Measurements from ENCODE around the gene ANGPTL3. TPM values are rescaled to one million over a fixed set of nuclear protein-coding genes. Genes with fewer than 3 reads are reported as not detected.

Gene ANGPTL3
- total and polyA plus RNA-seq, 2 of the 4 experiments (the other 2 are of a cell fraction) = not detected

DNA sequence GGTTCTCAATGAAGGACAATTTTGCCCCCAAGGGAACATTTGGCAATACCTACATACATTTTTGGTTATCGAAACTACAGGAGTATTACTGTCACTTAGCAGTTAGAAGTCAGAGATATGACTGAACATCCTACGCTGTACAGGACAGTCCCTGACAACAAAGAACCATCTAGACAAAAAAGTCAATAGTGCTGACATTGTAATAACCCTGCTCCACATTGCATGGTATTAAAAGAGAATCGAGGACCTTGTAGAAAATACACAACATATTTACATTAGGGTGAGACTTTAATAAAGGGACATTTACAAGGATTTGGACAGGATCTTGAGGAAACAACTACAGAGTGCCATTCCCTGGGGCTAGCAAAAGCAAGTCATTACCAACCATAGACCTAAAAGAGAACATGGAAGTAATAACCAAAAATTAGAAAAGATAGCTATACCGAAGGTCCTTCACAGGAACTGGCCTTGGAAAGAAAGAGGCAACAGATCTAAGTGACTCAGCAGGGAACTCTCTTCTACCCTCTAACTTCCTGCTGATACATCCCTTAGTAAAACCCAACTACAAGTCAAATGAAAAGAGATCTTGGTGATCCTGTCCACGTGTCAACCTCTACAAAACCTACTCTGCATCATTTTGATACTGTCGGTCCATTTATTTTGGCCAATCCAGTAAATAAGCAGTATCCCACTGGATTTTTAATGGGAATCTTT is 40.2 kb downstream of the ANGPTL3 start:
- CTCF ChIA-PET = interaction anchor here (0.6 kb wide), 1 partner anchor 14 kb away, joined by 4 read pairs; no protein-coding TSS in a partner anchor
- no peaks in the 10 kb centered on the region for H3K9me3 ChIP-seq (ENCODE audit: control insufficient read depth, insufficient read depth, low read length)
- POLR2A ChIA-PET (ENCODE audit: unreplicated experiment) = no interaction called here
- no peak overlapping the region for H2AK9ac ChIP-seq (replicated peaks; ENCODE audit: low read depth, low read length, poor library complexity)
- no peak overlapping the region for H2AFZ ChIP-seq (replicated peaks; ENCODE audit: low read length, poor library complexity)
- no peak overlapping the region for H2BK120ac ChIP-seq (ENCODE audit: low read depth, low read length)
- no peak overlapping the region for H3K27ac ChIP-seq (ENCODE audit: insufficient read depth, low read length)
- no peaks in the 10 kb centered on the region for H3K27me3 ChIP-seq (ENCODE audit: control insufficient read depth, insufficient read depth, low read length)
- no peak overlapping the region for H3K18ac ChIP-seq (ENCODE audit: low read depth, low read length)
- peak overlapping the region; percentile 33 for H2BK5ac ChIP-seq (ENCODE audit: low read depth, low read length, poor library complexity, severe bottlenecking)
- DNase-seq = no peak
- H4K8ac ChIP-seq (ENCODE audit: low read depth in 2 of 2, low read length in 2 of 2) = no peak overlapping the region
- no peak overlapping the region for H4K91ac ChIP-seq (ENCODE audit: insufficient read depth, low read depth, low read length)
- dilution Hi-C loops (cut with HindIII; ENCODE audit: low sequenced_read_pairs, unreplicated experiment) (no loop called here), intact Hi-C loops (cut with micrococcal nuclease) (no loop called here), in situ Hi-C loops (cut with MboI; ENCODE audit: low sequenced_read_pairs) (no loop called here)
- no peak overlapping the region for H4K5ac ChIP-seq (ENCODE audit: low read depth, low read length)
- no peak overlapping the region for H3K14ac ChIP-seq (replicated peaks; ENCODE audit: low read depth, low read length)
- no peak overlapping the region for H3K4me3 ChIP-seq (ENCODE audit: insufficient read depth, low read depth, low read length)
- TF ChIP-seq POLR2A (IDR thresholded peaks at IDR 0.05; ENCODE audit: low read depth, low read length) = no peak
- TF ChIP-seq SMC3 (IDR thresholded peaks at IDR 0.05; ENCODE audit: low read depth, low read length) = no peak
- TF ChIP-seq MXI1 (IDR thresholded peaks at IDR 0.05; ENCODE audit: borderline replicate concordance, low read depth, low read length) = no peak
- no peak for TF ChIP-seq RFX5 (IDR thresholded peaks at IDR 0.05; ENCODE audit: low read depth, low read length)
- peak; percentile 45 for TF ChIP-seq MAFK (IDR thresholded peaks at IDR 0.05; ENCODE audit: low read depth, low read length)
- no CpG with 5 or more reads among the region's 6 CpGs for WGBS, 2 experiments (ENCODE audit: extremely low coverage in 2 of 2, insufficient read length in 1 of 2)
- no peak overlapping the region for H3K4me2 ChIP-seq (ENCODE audit: low read depth, low read length)
- no peaks in the 10 kb centered on the region for H3K9me1 ChIP-seq (ENCODE audit: insufficient read depth, low read length)
- H3K9ac ChIP-seq (ENCODE audit: low read depth, low read length) = no peak overlapping the region
- BruUV-seq (replicated peaks) = no TSS peak
- H2BK15ac ChIP-seq (ENCODE audit: low read depth, low read length) = no peak overlapping the region
- no peak overlapping the region for H3K23ac ChIP-seq (ENCODE audit: low read depth, low read length)
- no peak overlapping the region for H3K56ac ChIP-seq (ENCODE audit: extremely low read depth, insufficient read depth, low read length)
- no peak overlapping the region for H3K4ac ChIP-seq (ENCODE audit: low read depth, low read length)
- peaks cover 15% of the 10 kb centered on the region for H3K36me3 ChIP-seq (ENCODE audit: control insufficient read depth, insufficient read depth, low read length)
- no peak overlapping the region for H2AK5ac ChIP-seq (ENCODE audit: low read depth, low read length)
- no peaks in the 10 kb centered on the region for H3K4me1 ChIP-seq (ENCODE audit: control insufficient read depth, insufficient read depth, low read length)
- H3K79me1 ChIP-seq (ENCODE audit: low read depth in 1 of 2, low read length in 2 of 2) = peaks cover 7 to 11% of the 10 kb centered on the region in 2 experiments; a peak in 2 of 4 replicates
- no peak for ATAC-seq (ENCODE audit: low read depth)
- no peak overlapping the region for H2BK20ac ChIP-seq (ENCODE audit: low read depth, low read length)
- H4K20me1 ChIP-seq (ENCODE audit: insufficient read depth, low read length) = no peaks in the 10 kb centered on the region
